Activated CD8-positive, alpha-beta T cell treated with anti-CD3 and anti-CD28 coated beads for 36 hours (primary cell): ENCODE results near the gene TUBB4A. TPM values are rescaled to one million over a fixed set of nuclear protein-coding genes. Genes with fewer than 3 reads are reported as not detected.
"Not testable (repeated sequence)": the region's sequence is repeated elsewhere in the genome, so short reads cannot be mapped to it uniquely, and the experiment has no call there.

Experiments
- ATAC-seq: fragments of 200-7000 bp; cut with Tn5 transposase; one replicate; pipeline ENCODE4 v1.10.0; 2021; ENCODE audit warnings: mild to moderate bottlenecking, moderate library complexity
- CTCF ChIA-PET: fragments of 350-600 bp; sonication (Branson Sonifier 250); formaldehyde crosslinking; loops from one replicate; lab custom pipeline; 2021; ENCODE audit warnings: antibody characterized with exemption; lab: Charles Lee
- POLR2A ChIA-PET: fragments of 350-600 bp; sonication (Branson Sonifier 250); formaldehyde crosslinking; loops from one replicate; lab custom pipeline; 2021; ENCODE audit warnings: antibody characterized with exemption; lab: Charles Lee
- DNase-seq: peaks from one replicate; pipeline ENCODE4 v3.0.0-alpha.2; 2020
- H3K27ac Mint-ChIP-seq: one replicate; pipeline ENCODE4 v1.8.0; 2021; ENCODE audit warnings: mild to moderate bottlenecking, mixed read lengths
- H3K27me3 Mint-ChIP-seq: one replicate; pipeline ENCODE4 v1.8.0; 2021; ENCODE audit warnings: mixed read lengths
- H3K36me3 Mint-ChIP-seq: one replicate; pipeline ENCODE4 v1.8.0; 2021; ENCODE audit warnings: low read depth, mixed read lengths
- H3K4me1 Mint-ChIP-seq: one replicate; pipeline ENCODE4 v1.8.0; 2021; ENCODE audit warnings: low read depth, mixed read lengths
- H3K4me3 Mint-ChIP-seq: one replicate; pipeline ENCODE4 v1.8.0; 2021; ENCODE audit warnings: mild to moderate bottlenecking, moderate library complexity, mixed read lengths
- H3K9me3 Mint-ChIP-seq: one replicate; pipeline ENCODE4 v1.8.0; 2021; ENCODE audit warnings: mixed read lengths
- intact Hi-C: fragments of 100-400 bp; cut with micrococcal nuclease; formaldehyde crosslinking; loops from one replicate; pipeline ENCODE4 v1.10.0; 2022
- total RNA-seq, 2 experiments: library from RNA; stranded (reverse); gene quantifications; one replicate each; pipeline ENCODE4 v1.2.3, GENCODE V29; 2021
- TF ChIP-seq, protein P1 (sequence below): fragments of 200-600 bp; IDR thresholded peaks from one replicate; pipeline ENCODE4 v1.8.0; 2022; ENCODE audit warnings: antibody characterized with exemption, mild to moderate bottlenecking

Gene TUBB4A
- total RNA-seq: 10 to 100 TPM in 1 of 2 experiments, 1 to 10 TPM in 1; 9.6 to 10.6 TPM

DNA sequence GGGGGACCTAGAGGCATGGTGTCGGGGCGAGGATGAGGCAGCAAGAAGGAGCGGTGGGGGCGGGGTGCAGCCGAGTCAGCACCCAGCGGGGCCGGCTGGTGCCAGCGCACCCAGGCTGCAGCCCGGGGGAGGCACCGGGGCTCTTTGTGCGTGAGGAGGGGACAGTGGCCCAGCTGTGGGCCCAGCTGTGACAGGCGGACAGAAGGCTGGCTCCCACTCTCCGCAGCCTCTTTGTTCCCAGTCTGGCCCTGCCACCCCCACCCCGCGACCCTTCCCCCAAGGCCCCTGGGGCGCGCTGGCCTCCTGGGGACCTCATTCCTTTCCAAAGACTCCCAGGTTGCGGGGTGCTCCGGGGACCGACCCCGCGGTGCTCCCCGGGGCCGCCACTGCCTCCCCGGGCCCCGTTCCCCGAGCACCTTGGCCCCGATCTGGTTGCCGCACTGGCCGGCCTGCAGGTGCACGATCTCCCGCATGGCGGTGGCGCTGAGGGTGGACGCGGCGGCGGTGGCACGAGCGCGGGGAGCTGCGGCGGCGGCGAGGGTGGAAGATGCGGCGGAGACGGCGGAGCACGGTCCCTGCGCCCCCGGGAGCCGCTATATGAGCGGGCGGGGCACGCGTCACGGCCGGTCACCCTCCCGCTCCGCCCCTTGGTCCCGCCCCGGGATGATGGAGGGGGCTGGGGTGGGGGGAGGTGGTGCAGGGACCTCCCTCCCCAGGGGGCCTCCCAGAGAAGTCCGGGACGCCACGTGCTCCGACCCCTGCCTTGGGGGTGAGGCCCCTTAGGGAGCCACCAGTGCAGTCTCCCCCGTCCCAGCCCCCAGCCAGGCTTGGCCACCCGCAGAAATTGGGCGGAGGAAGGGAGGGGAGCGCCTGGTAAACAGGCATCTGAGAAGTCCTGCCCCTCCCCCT is at the start of gene TUBB4A:
Gene TUBB4A, minus strand, starts transcription at position 570 of the 909 bp plus-strand sequence. Its CDS starts 97 bp downstream, at position 473.
- Mint-ChIP-seq H3K9me3 (no peaks in the 10 kb centered on the region), H3K27me3 (peaks cover 3% of the 10 kb centered on the region), H3K36me3 (no peaks in the 10 kb centered on the region), H3K4me1 (peaks cover 14% of the 10 kb centered on the region), H3K27ac (peak within 1 kb of the TSS; percentile 61), H3K4me3 (peak within 1 kb of the TSS; percentile 78)
- intact Hi-C loops: no loop called here
- ChIA-PET CTCF (interaction anchor here (1.3 to 1.7 kb wide), 3 partner anchors 14 to 65 kb away, joined by 3 to 6 read pairs (median 4); partner anchors contain the start of gene DENND1C), POLR2A (interaction anchor here (0.8 to 1.3 kb wide), 3 partner anchors 11 to 76 kb away, joined by 4 to 8 read pairs (median 4); partner anchors contain the start of gene DENND1C)
- DNase-seq (peak; percentile 70), ATAC-seq (peak; percentile 76)
- TF ChIP-seq, protein P1, sequence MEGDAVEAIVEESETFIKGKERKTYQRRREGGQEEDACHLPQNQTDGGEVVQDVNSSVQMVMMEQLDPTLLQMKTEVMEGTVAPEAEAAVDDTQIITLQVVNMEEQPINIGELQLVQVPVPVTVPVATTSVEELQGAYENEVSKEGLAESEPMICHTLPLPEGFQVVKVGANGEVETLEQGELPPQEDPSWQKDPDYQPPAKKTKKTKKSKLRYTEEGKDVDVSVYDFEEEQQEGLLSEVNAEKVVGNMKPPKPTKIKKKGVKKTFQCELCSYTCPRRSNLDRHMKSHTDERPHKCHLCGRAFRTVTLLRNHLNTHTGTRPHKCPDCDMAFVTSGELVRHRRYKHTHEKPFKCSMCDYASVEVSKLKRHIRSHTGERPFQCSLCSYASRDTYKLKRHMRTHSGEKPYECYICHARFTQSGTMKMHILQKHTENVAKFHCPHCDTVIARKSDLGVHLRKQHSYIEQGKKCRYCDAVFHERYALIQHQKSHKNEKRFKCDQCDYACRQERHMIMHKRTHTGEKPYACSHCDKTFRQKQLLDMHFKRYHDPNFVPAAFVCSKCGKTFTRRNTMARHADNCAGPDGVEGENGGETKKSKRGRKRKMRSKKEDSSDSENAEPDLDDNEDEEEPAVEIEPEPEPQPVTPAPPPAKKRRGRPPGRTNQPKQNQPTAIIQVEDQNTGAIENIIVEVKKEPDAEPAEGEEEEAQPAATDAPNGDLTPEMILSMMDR: peak; percentile 22

GRCh38 chr19:6551091-6551490 is 49.0 kb upstream of the TUBB4A start:
- no peak for ATAC-seq
- no peaks in the 10 kb centered on the region for H3K36me3 Mint-ChIP-seq
- TF ChIP-seq, protein P1: no peak
- peaks cover 13% of the 10 kb centered on the region for H3K4me1 Mint-ChIP-seq
- no peak for DNase-seq
- peaks cover 3% of the 10 kb centered on the region for H3K9me3 Mint-ChIP-seq
- no peaks in the 10 kb centered on the region for H3K27me3 Mint-ChIP-seq
- no peak overlapping the region for H3K27ac Mint-ChIP-seq
- ChIA-PET POLR2A (interaction anchor here (0.6 kb wide), 1 partner anchor 534 kb away, joined by 3 read pairs; no protein-coding TSS in a partner anchor), CTCF (interaction anchor here (0.8 to 2.5 kb wide), 7 partner anchors 9 to 53 kb away, joined by 3 to 10 read pairs (median 5); no protein-coding TSS in a partner anchor)
- intact Hi-C loops: no loop called here
- H3K4me3 Mint-ChIP-seq: no peak overlapping the region

DNA sequence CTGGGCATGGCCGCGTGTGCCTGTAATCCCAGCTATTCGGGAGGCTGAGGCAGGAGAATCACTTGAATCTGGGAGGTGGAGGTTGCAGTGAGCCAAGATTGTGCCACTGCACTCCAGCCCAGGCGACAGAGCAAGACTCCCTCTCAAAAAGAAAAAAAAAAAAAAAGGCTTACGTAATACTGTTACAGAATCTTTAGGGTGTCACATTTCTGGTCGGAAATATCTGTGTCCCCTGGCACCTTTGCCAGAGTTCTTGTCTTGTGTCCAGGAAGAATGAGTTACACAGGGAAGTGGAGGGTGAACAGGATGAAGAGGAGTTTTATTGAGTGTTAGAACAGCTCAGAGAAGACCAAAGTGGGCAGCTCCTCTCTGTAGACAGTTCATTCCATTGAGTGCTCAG is 48.6 kb upstream of the TUBB4A start:
- DNase-seq, H3K27me3 Mint-ChIP-seq, intact Hi-C loops, H3K36me3 Mint-ChIP-seq, H3K4me3 Mint-ChIP-seq, H3K9me3 Mint-ChIP-seq, H3K27ac Mint-ChIP-seq, ATAC-seq: not testable (repeated sequence)
- ChIA-PET POLR2A (interaction anchor here (0.6 kb wide), 1 partner anchor 534 kb away, joined by 3 read pairs; no protein-coding TSS in a partner anchor), CTCF (interaction anchor here (1.4 to 2.5 kb wide), 3 partner anchors 34 to 59 kb away, joined by 3 to 10 read pairs (median 5); no protein-coding TSS in a partner anchor)
- peaks cover 13% of the 10 kb centered on the region for H3K4me1 Mint-ChIP-seq

GRCh38 chr19:6543866-6544347 is 41.8 kb upstream of the TUBB4A start:
- ATAC-seq (no peak), DNase-seq (no peak)
- Mint-ChIP-seq H3K36me3 (no peaks in the 10 kb centered on the region), H3K27ac (no peak overlapping the region), H3K27me3 (peaks cover 4% of the 10 kb centered on the region), H3K4me3 (no peak overlapping the region), H3K9me3 (peaks cover 3% of the 10 kb centered on the region), H3K4me1 (peaks cover 6% of the 10 kb centered on the region)
- ChIA-PET CTCF (interaction anchor here (0.8 to 1.3 kb wide), 3 partner anchors 8 to 27 kb away, joined by 3 to 4 read pairs (median 3); no protein-coding TSS in a partner anchor), POLR2A (no interaction called here)
- TF ChIP-seq, protein P1: no peak
- intact Hi-C loops: no loop called here

GRCh38 chr19:6540918-6541689 is 39.0 kb upstream of the TUBB4A start:
- intact Hi-C loops: no loop called here
- H3K9me3 Mint-ChIP-seq: no peaks in the 10 kb centered on the region
- peaks cover 4% of the 10 kb centered on the region for H3K27me3 Mint-ChIP-seq
- ChIA-PET POLR2A (interaction anchor here (1.2 kb wide), 1 partner anchor 11 kb away, joined by 3 read pairs; the partner anchor contains the start of gene TNFSF9), CTCF (interaction anchor here (1.4 to 1.5 kb wide), 2 partner anchors 11 kb away, joined by 4 to 6 read pairs; no protein-coding TSS in a partner anchor)
- TF ChIP-seq, protein P1: no peak
- no peak overlapping the region for H3K4me3 Mint-ChIP-seq
- DNase-seq: no peak
- H3K4me1 Mint-ChIP-seq: peaks cover 17% of the 10 kb centered on the region
- ATAC-seq: no peak
- no peaks in the 10 kb centered on the region for H3K36me3 Mint-ChIP-seq
- H3K27ac Mint-ChIP-seq: no peak overlapping the region
